GM23338 (cell line): ENCODE results near the gene KIRREL3. TPM values are rescaled to one million over a fixed set of nuclear protein-coding genes. Genes with fewer than 3 reads are reported as not detected.

ENCODE experiments used
- ATAC-seq: fragments of 200-7000 bp; cut with Tn5 transposase; 3 replicates; pipeline ENCODE4 v1.9.1; 2020
- DNase-seq: peaks from one replicate; pipeline ENCODE4 v3.0.0-alpha.2; 2015; ENCODE audit warnings: low spot score
- H2AFZ ChIP-seq: fragments of 200-600 bp; sonication (generic); 2 replicates; pipeline ENCODE4 v1.8.0; 2016; ENCODE audit warnings: antibody characterized with exemption, mild to moderate bottlenecking, moderate library complexity
- H3F3A ChIP-seq: fragments of 200-600 bp; sonication (generic); replicated peaks from 2 replicates; pipeline ENCODE4 v1.8.0; 2017; ENCODE audit warnings: antibody characterized with exemption, mixed run types, low read depth
- H3K27ac ChIP-seq: fragments of 200-600 bp; sonication (generic); 2 replicates; pipeline ENCODE4 v1.6.1; 2016; ENCODE audit warnings: low read depth
- H3K27me3 ChIP-seq: fragments of 200-600 bp; sonication (generic); 2 replicates; pipeline ENCODE4 v1.8.0; 2016; ENCODE audit warnings: mild to moderate bottlenecking, mixed run types, moderate library complexity; ENCODE audit not compliant: insufficient read depth
- H3K36me3 ChIP-seq: fragments of 200-600 bp; sonication (generic); 2 replicates; pipeline ENCODE4 v1.8.0; 2016; ENCODE audit warnings: mild to moderate bottlenecking; ENCODE audit not compliant: insufficient read depth
- H3K4me1 ChIP-seq: fragments of 200-600 bp; sonication (generic); 2 replicates; pipeline ENCODE4 v1.8.0; 2016; ENCODE audit warnings: mild to moderate bottlenecking, moderate library complexity; ENCODE audit not compliant: insufficient read depth
- H3K4me2 ChIP-seq: fragments of 200-600 bp; sonication (generic); 2 replicates; pipeline ENCODE4 v1.7.1; 2017; ENCODE audit warnings: mixed run types
- H3K4me3 ChIP-seq: fragments of 200-600 bp; sonication (generic); 2 replicates; pipeline ENCODE4 v1.6.1; 2016; ENCODE audit warnings: mixed run types
- H3K79me2 ChIP-seq: fragments of 200-600 bp; sonication (generic); replicated peaks from 2 replicates; pipeline ENCODE4 v1.8.0; 2017; ENCODE audit warnings: mild to moderate bottlenecking; ENCODE audit not compliant: insufficient read depth
- H3K9me2 ChIP-seq: fragments of 200-600 bp; sonication (generic); 2 replicates; pipeline ENCODE4 v1.8.0; 2017; ENCODE audit not compliant: insufficient read depth
- H4K20me1 ChIP-seq: fragments of 200-600 bp; sonication (generic); replicated peaks from 2 replicates; pipeline ENCODE4 v1.8.0; 2017; ENCODE audit warnings: mild to moderate bottlenecking; ENCODE audit not compliant: insufficient read depth
- H3K27ac Mint-ChIP-seq: 2 replicates; pipeline ENCODE4 v1.8.0; 2020; ENCODE audit warnings: inconsistent platforms, mild to moderate bottlenecking, moderate library complexity, mixed read lengths
- H3K27me3 Mint-ChIP-seq: 3 replicates; pipeline ENCODE4 v1.8.0; 2022; ENCODE audit warnings: low read depth, mild to moderate bottlenecking, moderate library complexity, mixed read lengths, inconsistent platforms; ENCODE audit not compliant: insufficient read depth, poor library complexity
- H3K36me3 Mint-ChIP-seq: 3 replicates; pipeline ENCODE4 v1.8.0; 2021; ENCODE audit warnings: low read depth, mild to moderate bottlenecking, inconsistent platforms, moderate library complexity, mixed read lengths
- H3K4me1 Mint-ChIP-seq: 3 replicates; pipeline ENCODE4 v1.8.0; 2020; ENCODE audit warnings: mild to moderate bottlenecking, inconsistent platforms, mixed read lengths
- H3K4me3 Mint-ChIP-seq: 3 replicates; pipeline ENCODE4 v1.8.0; 2021; ENCODE audit warnings: moderate library complexity, mild to moderate bottlenecking, inconsistent platforms, mixed read lengths
- H3K9me3 Mint-ChIP-seq: 3 replicates; pipeline ENCODE4 v1.8.0; 2020; ENCODE audit warnings: moderate library complexity, mild to moderate bottlenecking, inconsistent platforms, mixed read lengths
- CREB1 ChIP-seq: fragments of 250-450 bp; sonication (Bioruptor Pico); IDR thresholded peaks from 2 replicates; pipeline ENCODE4 v1.5.0; 2020; ENCODE audit warnings: low read depth, mild to moderate bottlenecking, moderate library complexity
- EZH2 ChIP-seq: fragments of 200-600 bp; sonication (generic); IDR thresholded peaks from one replicate; pipeline ENCODE4 v1.8.0; 2017; ENCODE audit warnings: antibody characterized with exemption, mild to moderate bottlenecking, low read depth; ENCODE audit not compliant: unreplicated experiment
- EZH2phosphoT487 ChIP-seq: fragments of 200-600 bp; sonication (generic); IDR thresholded peaks from one replicate; pipeline ENCODE4 v1.8.1; 2018; ENCODE audit warnings: antibody characterized with exemption; ENCODE audit not compliant: unreplicated experiment
- JUNB ChIP-seq: IDR thresholded peaks from one replicate; pipeline ENCODE4 v1.6.1; 2016; ENCODE audit warnings: antibody characterized with exemption; ENCODE audit not compliant: unreplicated experiment
- NANOG ChIP-seq: IDR thresholded peaks from 2 replicates; pipeline ENCODE4 v1.6.1; 2016; ENCODE audit warnings: antibody characterized with exemption, borderline replicate concordance
- POLR2AphosphoS5 ChIP-seq: IDR thresholded peaks from 2 replicates; pipeline ENCODE4 v1.6.1; 2016; ENCODE audit warnings: antibody characterized with exemption, low read depth
- STAT1 ChIP-seq: IDR thresholded peaks from one replicate; pipeline ENCODE4 v1.6.1; 2016; ENCODE audit warnings: antibody characterized with exemption; ENCODE audit not compliant: unreplicated experiment
- ZNF114 ChIP-seq: fragments of 250-450 bp; sonication (Bioruptor Pico); IDR thresholded peaks from 2 replicates; pipeline ENCODE4 v1.5.0; 2020; ENCODE audit warnings: mild to moderate bottlenecking, moderate library complexity
- ZNF331 ChIP-seq: fragments of 250-450 bp; sonication (Bioruptor Pico); IDR thresholded peaks from 2 replicates; pipeline ENCODE4 v1.5.0; 2020; ENCODE audit warnings: low read depth, mild to moderate bottlenecking, moderate library complexity
- ZNF462 ChIP-seq: fragments of 250-450 bp; sonication (Bioruptor Pico); IDR thresholded peaks from 2 replicates; pipeline ENCODE4 v1.5.0; 2020; ENCODE audit warnings: mild to moderate bottlenecking, moderate library complexity
- polyA plus RNA-seq: library from polyadenylated mRNA; unstranded; fragments of >200 nt; fragmentation: Nextera tagmentation; extraction: Ambion mirVana; gene quantifications from 2 replicates; pipeline ENCODE4 v1.2.1, GENCODE V29; 2016
- total RNA-seq: library from RNA; depleted of rRNA; stranded (reverse); fragments of >200 nt; shearing (Covaris generic); gene quantifications from 2 replicates; pipeline ENCODE4 v1.2.3, GENCODE V29; 2014
- TF ChIP-seq, protein P1 (sequence below): IDR thresholded peaks from one replicate; pipeline ENCODE4 v1.6.1; 2018; ENCODE audit warnings: antibody characterized with exemption; ENCODE audit not compliant: unreplicated experiment
- TF ChIP-seq, protein P2 (sequence below), 2 experiments: fragments of 200-600 bp in 1 of 2; sonication (generic) in 1 of 2; conservative IDR thresholded peaks; 2 replicates each; pipeline versions ENCODE4 v1.5.1 to v1.6.1; 2016 to 2017; ENCODE audit warnings: antibody characterized with exemption in 2 of 2, low read depth in 2 of 2, mild to moderate bottlenecking in 2 of 2, moderate library complexity in 1 of 2
- TF ChIP-seq, protein P3 (sequence below): IDR thresholded peaks from 2 replicates; pipeline ENCODE4 v1.6.1; 2016; ENCODE audit warnings: antibody characterized with exemption

The KIRREL3 gene
- total and polyA plus RNA-seq, 2 experiments from 2014 or later, result 0.13 to 1.5 TPM

DNA sequence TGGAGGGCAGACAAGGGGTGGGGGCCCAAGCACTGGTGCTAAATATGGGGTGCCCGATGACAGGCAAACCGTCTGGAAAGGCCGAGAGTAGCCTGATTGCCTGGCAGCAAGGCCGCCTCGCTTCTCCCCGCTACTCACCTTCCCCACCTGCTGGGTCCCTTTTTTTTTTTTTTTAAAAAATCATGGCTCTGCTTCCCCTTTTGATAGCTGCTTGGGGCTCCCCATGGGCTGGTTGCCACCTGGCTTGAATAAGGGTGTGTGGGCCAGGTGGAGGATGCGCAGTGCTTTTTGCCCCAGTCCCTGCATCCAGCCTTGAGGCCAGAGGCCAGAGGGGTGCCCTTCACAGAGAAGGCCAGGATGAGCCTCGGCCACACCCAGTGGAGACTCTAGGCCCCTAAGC, 533.1 kb downstream of the KIRREL3 start:
- H3K4me3 Mint-ChIP-seq, result no peak overlapping the region
- no peak overlapping the region for H3K4me2 ChIP-seq
- no peaks in the 10 kb centered on the region for H3K79me2 ChIP-seq
- peaks cover 12% of the 10 kb centered on the region for H3K4me1 Mint-ChIP-seq
- no peak overlapping the region for H3K27ac Mint-ChIP-seq
- H3K4me3 ChIP-seq, result no peak overlapping the region
- no peaks in the 10 kb centered on the region for H3K36me3 ChIP-seq
- no peaks in the 10 kb centered on the region for H4K20me1 ChIP-seq
- H3K9me2 ChIP-seq, result no peaks in the 10 kb centered on the region
- TF ChIP-seq POLR2AphosphoS5, result no peak
- TF ChIP-seq CREB1 (CRISPR knock-in tag), result no peak
- TF ChIP-seq STAT1, result no peak
- TF ChIP-seq ZNF331 (CRISPR knock-in tag), result no peak
- no peak for TF ChIP-seq JUNB
- no peak for TF ChIP-seq EZH2phosphoT487
- TF ChIP-seq ZNF114 (CRISPR knock-in tag), result no peak
- TF ChIP-seq, protein P1, sequence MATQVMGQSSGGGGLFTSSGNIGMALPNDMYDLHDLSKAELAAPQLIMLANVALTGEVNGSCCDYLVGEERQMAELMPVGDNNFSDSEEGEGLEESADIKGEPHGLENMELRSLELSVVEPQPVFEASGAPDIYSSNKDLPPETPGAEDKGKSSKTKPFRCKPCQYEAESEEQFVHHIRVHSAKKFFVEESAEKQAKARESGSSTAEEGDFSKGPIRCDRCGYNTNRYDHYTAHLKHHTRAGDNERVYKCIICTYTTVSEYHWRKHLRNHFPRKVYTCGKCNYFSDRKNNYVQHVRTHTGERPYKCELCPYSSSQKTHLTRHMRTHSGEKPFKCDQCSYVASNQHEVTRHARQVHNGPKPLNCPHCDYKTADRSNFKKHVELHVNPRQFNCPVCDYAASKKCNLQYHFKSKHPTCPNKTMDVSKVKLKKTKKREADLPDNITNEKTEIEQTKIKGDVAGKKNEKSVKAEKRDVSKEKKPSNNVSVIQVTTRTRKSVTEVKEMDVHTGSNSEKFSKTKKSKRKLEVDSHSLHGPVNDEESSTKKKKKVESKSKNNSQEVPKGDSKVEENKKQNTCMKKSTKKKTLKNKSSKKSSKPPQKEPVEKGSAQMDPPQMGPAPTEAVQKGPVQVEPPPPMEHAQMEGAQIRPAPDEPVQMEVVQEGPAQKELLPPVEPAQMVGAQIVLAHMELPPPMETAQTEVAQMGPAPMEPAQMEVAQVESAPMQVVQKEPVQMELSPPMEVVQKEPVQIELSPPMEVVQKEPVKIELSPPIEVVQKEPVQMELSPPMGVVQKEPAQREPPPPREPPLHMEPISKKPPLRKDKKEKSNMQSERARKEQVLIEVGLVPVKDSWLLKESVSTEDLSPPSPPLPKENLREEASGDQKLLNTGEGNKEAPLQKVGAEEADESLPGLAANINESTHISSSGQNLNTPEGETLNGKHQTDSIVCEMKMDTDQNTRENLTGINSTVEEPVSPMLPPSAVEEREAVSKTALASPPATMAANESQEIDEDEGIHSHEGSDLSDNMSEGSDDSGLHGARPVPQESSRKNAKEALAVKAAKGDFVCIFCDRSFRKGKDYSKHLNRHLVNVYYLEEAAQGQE, result no peak
- TF ChIP-seq, protein P2, sequence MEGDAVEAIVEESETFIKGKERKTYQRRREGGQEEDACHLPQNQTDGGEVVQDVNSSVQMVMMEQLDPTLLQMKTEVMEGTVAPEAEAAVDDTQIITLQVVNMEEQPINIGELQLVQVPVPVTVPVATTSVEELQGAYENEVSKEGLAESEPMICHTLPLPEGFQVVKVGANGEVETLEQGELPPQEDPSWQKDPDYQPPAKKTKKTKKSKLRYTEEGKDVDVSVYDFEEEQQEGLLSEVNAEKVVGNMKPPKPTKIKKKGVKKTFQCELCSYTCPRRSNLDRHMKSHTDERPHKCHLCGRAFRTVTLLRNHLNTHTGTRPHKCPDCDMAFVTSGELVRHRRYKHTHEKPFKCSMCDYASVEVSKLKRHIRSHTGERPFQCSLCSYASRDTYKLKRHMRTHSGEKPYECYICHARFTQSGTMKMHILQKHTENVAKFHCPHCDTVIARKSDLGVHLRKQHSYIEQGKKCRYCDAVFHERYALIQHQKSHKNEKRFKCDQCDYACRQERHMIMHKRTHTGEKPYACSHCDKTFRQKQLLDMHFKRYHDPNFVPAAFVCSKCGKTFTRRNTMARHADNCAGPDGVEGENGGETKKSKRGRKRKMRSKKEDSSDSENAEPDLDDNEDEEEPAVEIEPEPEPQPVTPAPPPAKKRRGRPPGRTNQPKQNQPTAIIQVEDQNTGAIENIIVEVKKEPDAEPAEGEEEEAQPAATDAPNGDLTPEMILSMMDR (conservative IDR thresholded peaks at IDR 0.05; ENCODE audit: low read depth in 2 of 2), result no peak
- no peak for TF ChIP-seq ZNF462
- no peak for TF ChIP-seq NANOG
- TF ChIP-seq, protein P3, sequence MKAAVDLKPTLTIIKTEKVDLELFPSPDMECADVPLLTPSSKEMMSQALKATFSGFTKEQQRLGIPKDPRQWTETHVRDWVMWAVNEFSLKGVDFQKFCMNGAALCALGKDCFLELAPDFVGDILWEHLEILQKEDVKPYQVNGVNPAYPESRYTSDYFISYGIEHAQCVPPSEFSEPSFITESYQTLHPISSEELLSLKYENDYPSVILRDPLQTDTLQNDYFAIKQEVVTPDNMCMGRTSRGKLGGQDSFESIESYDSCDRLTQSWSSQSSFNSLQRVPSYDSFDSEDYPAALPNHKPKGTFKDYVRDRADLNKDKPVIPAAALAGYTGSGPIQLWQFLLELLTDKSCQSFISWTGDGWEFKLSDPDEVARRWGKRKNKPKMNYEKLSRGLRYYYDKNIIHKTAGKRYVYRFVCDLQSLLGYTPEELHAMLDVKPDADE, result no peak
- TF ChIP-seq EZH2, result no peak
- no peaks in the 10 kb centered on the region for H3K36me3 Mint-ChIP-seq
- no peak overlapping the region for H2AFZ ChIP-seq
- no peaks in the 10 kb centered on the region for H3K27me3 ChIP-seq
- H3K9me3 Mint-ChIP-seq, result peaks cover 4% of the 10 kb centered on the region
- no peaks in the 10 kb centered on the region for H3F3A ChIP-seq
- ATAC-seq (no peak), DNase-seq (no peak)
- H3K27me3 Mint-ChIP-seq, result peaks cover 15% of the 10 kb centered on the region
- H3K27ac ChIP-seq, result no peak overlapping the region
- no peaks in the 10 kb centered on the region for H3K4me1 ChIP-seq
